H9 (cell line): ENCODE results near the gene ZNF292. TPM values are rescaled to one million over a fixed set of nuclear protein-coding genes. Genes with fewer than 3 reads are reported as not detected.
A peak's percentile ranks its signal among the peaks of the same experiment; 100 is the strongest.

Experiments
- DNase-seq: peaks from one replicate; pipeline ENCODE4 v3.0.0-alpha.2; 2017
- H2AFZ ChIP-seq: one replicate; pipeline ENCODE4 v1.6.1; 2013; ENCODE audit warnings: mild to moderate bottlenecking, low read length, control low read depth, moderate library complexity
- H2AK5ac ChIP-seq: 2 replicates; pipeline ENCODE4 v1.6.1; 2013; ENCODE audit warnings: low read length, control low read depth, mixed read lengths; ENCODE audit not compliant: insufficient read length
- H2BK120ac ChIP-seq: one replicate; pipeline ENCODE4 v1.6.1; 2013; ENCODE audit warnings: low read depth, mild to moderate bottlenecking, low read length, control low read depth, inconsistent platforms; ENCODE audit not compliant: poor library complexity, severe bottlenecking
- H2BK12ac ChIP-seq: 2 replicates; pipeline ENCODE4 v1.6.1; 2013; ENCODE audit warnings: low read length, control low read depth, mixed read lengths, low read depth; ENCODE audit not compliant: insufficient read length
- H2BK15ac ChIP-seq: 2 replicates; pipeline ENCODE4 v1.6.1; 2013; ENCODE audit warnings: low read depth, low read length, control low read depth
- H2BK20ac ChIP-seq: one replicate; pipeline ENCODE4 v1.6.1; 2013; ENCODE audit warnings: low read depth, mild to moderate bottlenecking, low read length, control low read depth, inconsistent platforms; ENCODE audit not compliant: poor library complexity, severe bottlenecking
- H2BK5ac ChIP-seq: 2 replicates; pipeline ENCODE4 v1.6.1; 2013; ENCODE audit warnings: low read length, control low read depth, mixed read lengths; ENCODE audit not compliant: insufficient read length
- H3K14ac ChIP-seq: 2 replicates; pipeline ENCODE4 v1.6.1; 2013; ENCODE audit warnings: low read length, control low read depth; ENCODE audit not compliant: insufficient read depth
- H3K18ac ChIP-seq: 2 replicates; pipeline ENCODE4 v1.6.1; 2013; ENCODE audit warnings: low read depth, mild to moderate bottlenecking, mixed read lengths, low read length, control low read depth; ENCODE audit not compliant: insufficient read length
- H3K23ac ChIP-seq: 2 replicates; pipeline ENCODE4 v1.6.1; 2013; ENCODE audit warnings: low read length, control low read depth, mixed read lengths, low read depth; ENCODE audit not compliant: insufficient read length
- H3K23me2 ChIP-seq: 2 replicates; pipeline ENCODE4 v1.6.1; 2013; ENCODE audit warnings: low read depth, mild to moderate bottlenecking, mixed read lengths, low read length, control low read depth; ENCODE audit not compliant: insufficient read length, poor library complexity, severe bottlenecking
- H3K27ac ChIP-seq: 2 replicates; pipeline ENCODE4 v1.5.1; 2013; ENCODE audit warnings: low read length, control low read depth, mixed read lengths, low read depth; ENCODE audit not compliant: insufficient read length
- H3K27me3 ChIP-seq: 2 replicates; pipeline ENCODE4 v1.6.1; 2013; ENCODE audit warnings: low read length, control low read depth, inconsistent platforms; ENCODE audit not compliant: insufficient read depth
- H3K4ac ChIP-seq: 2 replicates; pipeline ENCODE4 v1.6.1; 2013; ENCODE audit warnings: low read depth, mild to moderate bottlenecking, control low read depth, inconsistent platforms, low read length, moderate library complexity
- H3K4me1 ChIP-seq: 2 replicates; pipeline ENCODE4 v1.6.1; 2013; ENCODE audit warnings: low read length, control low read depth, inconsistent platforms; ENCODE audit not compliant: insufficient read depth
- H3K4me2 ChIP-seq: 2 replicates; pipeline ENCODE4 v1.6.1; 2013; ENCODE audit warnings: low read length, control low read depth, mixed read lengths; ENCODE audit not compliant: insufficient read length, insufficient read depth
- H3K56ac ChIP-seq: 2 replicates; pipeline ENCODE4 v1.6.1; 2013; ENCODE audit warnings: low read depth, mild to moderate bottlenecking, mixed read lengths, low read length, control low read depth; ENCODE audit not compliant: insufficient read length
- H3K79me1 ChIP-seq: 2 replicates; pipeline ENCODE4 v1.6.1; 2013; ENCODE audit warnings: low read depth, mild to moderate bottlenecking, moderate library complexity, low read length, control low read depth, inconsistent platforms; ENCODE audit not compliant: insufficient read depth, poor library complexity, severe bottlenecking
- H3K79me2 ChIP-seq: 2 replicates; pipeline ENCODE4 v1.6.1; 2013; ENCODE audit warnings: low read length, control low read depth, inconsistent platforms; ENCODE audit not compliant: insufficient read depth
- H3K9ac ChIP-seq: 2 replicates; pipeline ENCODE4 v1.6.1; 2013; ENCODE audit warnings: low read length, control low read depth, mixed read lengths; ENCODE audit not compliant: insufficient read length; ENCODE audit errors: extremely low read depth
- H3K9me3 ChIP-seq: one replicate; pipeline ENCODE4 v1.6.1; 2013; ENCODE audit warnings: low read depth, low read length, inconsistent platforms; ENCODE audit not compliant: control insufficient read depth
- H3T11ph ChIP-seq: one replicate; pipeline ENCODE4 v1.6.1; 2013; ENCODE audit warnings: mild to moderate bottlenecking, low read length, control low read depth, inconsistent platforms
- H4K20me1 ChIP-seq: one replicate; pipeline ENCODE4 v1.6.1; 2013; ENCODE audit not compliant: control insufficient read depth, insufficient read length, insufficient read depth
- H4K5ac ChIP-seq: 2 replicates; pipeline ENCODE4 v1.6.1; 2013; ENCODE audit warnings: low read depth, mild to moderate bottlenecking, mixed read lengths, low read length, control low read depth; ENCODE audit not compliant: insufficient read length
- H4K8ac ChIP-seq: replicated peaks from 2 replicates; pipeline ENCODE4 v1.6.1; 2013; ENCODE audit warnings: low read length, control low read depth, mixed read lengths, low read depth; ENCODE audit not compliant: insufficient read length
- H4K91ac ChIP-seq: 2 replicates; pipeline ENCODE4 v1.6.1; 2013; ENCODE audit warnings: low read depth, mild to moderate bottlenecking, moderate library complexity, mixed read lengths, low read length, control low read depth; ENCODE audit not compliant: insufficient read length
- H3K27ac Mint-ChIP-seq, 3 experiments: 2 replicates in 2 of 3; 3 replicates in 1 of 3; pipeline ENCODE4 v1.8.0; 2020 to 2021; ENCODE audit warnings: mixed read lengths in 3 of 3, mild to moderate bottlenecking in 1 of 3, moderate library complexity in 1 of 3
- H3K27me3 Mint-ChIP-seq: 2 replicates; pipeline ENCODE4 v1.8.0; 2021; ENCODE audit warnings: low read depth, mild to moderate bottlenecking, moderate library complexity, mixed read lengths
- H3K36me3 Mint-ChIP-seq, 3 experiments: 2 replicates in 2 of 3; 3 replicates in 1 of 3; pipeline ENCODE4 v1.8.0; 2020 to 2021; ENCODE audit warnings: low read depth in 3 of 3, mixed read lengths in 3 of 3; ENCODE audit not compliant: insufficient read depth in 1 of 3
- H3K4me1 Mint-ChIP-seq, 2 experiments: 2 replicates each; pipeline ENCODE4 v1.8.0; 2020; ENCODE audit warnings: mixed read lengths in 2 of 2
- H3K4me3 Mint-ChIP-seq, 2 experiments: 2 replicates in 1 of 2; 3 replicates in 1 of 2; pipeline ENCODE4 v1.8.0; 2020 to 2021; ENCODE audit warnings: mild to moderate bottlenecking in 2 of 2, mixed read lengths in 2 of 2, moderate library complexity in 1 of 2
- H3K9me3 Mint-ChIP-seq, 2 experiments: 2 replicates in 1 of 2; 3 replicates in 1 of 2; pipeline ENCODE4 v1.8.0; 2020; ENCODE audit warnings: mild to moderate bottlenecking in 2 of 2, mixed read lengths in 2 of 2, moderate library complexity in 1 of 2
- CTCF ChIP-seq: fragments of 200-600 bp; sonication (generic); conservative IDR thresholded peaks from 3 replicates; pipeline ENCODE4 v1.8.0; 2021; ENCODE audit warnings: antibody characterized with exemption, mild to moderate bottlenecking
- WGBS: extraction: QIAGEN DNeasy Blood & Tissue Kit; methylation state at CpG from one replicate; pipeline ENCODE4 v1.1.7; 2013; ENCODE audit warnings: missing lambda C conversion rate, low lambda C conversion rate, mixed read lengths; ENCODE audit not compliant: insufficient read length; ENCODE audit errors: extremely low coverage; 5-methylcytosine and 5-hydroxymethylcytosine counted together
- total RNA-seq: library from RNA; stranded (reverse); gene quantifications from 2 replicates; pipeline ENCODE4 v1.2.1, GENCODE V29; 2021

Gene ZNF292
- total RNA-seq, 1 experiment from 2014 or later = 38.7 TPM

DNA sequence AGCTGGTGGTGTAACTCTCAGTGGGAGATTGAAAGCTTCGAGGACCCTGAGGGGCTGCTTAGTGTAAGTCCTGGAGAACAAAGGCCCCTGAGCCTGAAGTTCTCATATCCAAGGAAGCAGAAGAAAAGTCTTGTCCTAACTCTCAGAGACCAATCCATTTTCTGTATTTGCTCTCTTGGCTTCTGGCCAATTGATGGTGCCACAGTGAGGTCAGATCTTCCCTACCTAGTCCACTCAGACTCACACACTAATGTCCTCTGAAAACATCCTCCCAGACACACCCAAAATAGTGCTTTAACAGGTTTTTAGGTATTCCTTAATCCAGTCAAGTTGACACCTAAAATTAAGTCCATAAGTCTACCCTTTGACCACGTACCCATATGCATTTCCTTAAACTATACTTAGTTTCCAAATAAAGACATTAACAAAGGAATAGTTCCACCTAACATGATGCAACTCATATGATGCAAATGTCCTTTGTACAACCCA lies 29.4 kb downstream of the ZNF292 start:
- H3K4me2 ChIP-seq = no peak overlapping the region
- no peak for TF ChIP-seq CTCF
- no peak overlapping the region for H2BK12ac ChIP-seq
- peak overlapping the region in 1 of 3 experiments; percentile 64; a peak in 3 of 7 replicates for H3K27ac Mint-ChIP-seq
- peaks cover 6% of the 10 kb centered on the region for H3K79me1 ChIP-seq
- no peak overlapping the region for H3K14ac ChIP-seq
- H3K79me2 ChIP-seq = peaks cover 29% of the 10 kb centered on the region; the same call in 1 of the 2 replicates
- no peak overlapping the region for H2BK15ac ChIP-seq
- no peaks in the 10 kb centered on the region for H3K23me2 ChIP-seq
- H3K4me3 Mint-ChIP-seq = no peak overlapping the region
- H3K9me3 Mint-ChIP-seq = no peaks in the 10 kb centered on the region
- H3K27me3 ChIP-seq = no peaks in the 10 kb centered on the region
- no peak overlapping the region for H3K56ac ChIP-seq
- WGBS = no CpG with 5 or more reads among the region's 2 CpGs
- H3K27ac ChIP-seq = no peak overlapping the region
- H2AK5ac ChIP-seq = no peak overlapping the region
- no peaks in the 10 kb centered on the region for H3K27me3 Mint-ChIP-seq
- H3K4ac ChIP-seq = no peak overlapping the region
- peaks cover 12% of the 10 kb centered on the region; the same call in 1 of the 2 replicates for H3K4me1 ChIP-seq
- H2BK20ac ChIP-seq = no peak overlapping the region
- no peak overlapping the region for H3K18ac ChIP-seq
- no peaks in the 10 kb centered on the region for H4K20me1 ChIP-seq
- H2BK5ac ChIP-seq = no peak overlapping the region
- peaks cover 4 to 32% (median 20%) of the 10 kb centered on the region in 3 experiments; a peak in 6 of 7 replicates for H3K36me3 Mint-ChIP-seq
- no peak overlapping the region for H3K23ac ChIP-seq
- no peak overlapping the region for H4K8ac ChIP-seq
- no peak overlapping the region for H4K91ac ChIP-seq
- H2BK120ac ChIP-seq = no peak overlapping the region
- no peaks in the 10 kb centered on the region for H3K9me3 ChIP-seq
- no peak overlapping the region for H4K5ac ChIP-seq
- H2AFZ ChIP-seq = no peak overlapping the region
- H3K9ac ChIP-seq = no peak overlapping the region
- no peak overlapping the region for H3T11ph ChIP-seq
- peaks cover 55 to 57% of the 10 kb centered on the region in 2 experiments for H3K4me1 Mint-ChIP-seq
- no peak for DNase-seq
